Activated T-cell treated with anti-CD3 and anti-CD28 coated beads, Interleukin-2, amount 50 U/mL, for 72 hours (primary cell): ENCODE measurements around the gene SSMEM1. TPM values are rescaled to one million over a fixed set of nuclear protein-coding genes. Genes with fewer than 3 reads are reported as not detected.

ENCODE experiments used
- total RNA-seq, 2 donors: library from RNA; stranded (reverse); gene quantifications; one replicate each; pipeline ENCODE4 v1.2.3, GENCODE V29; 2022

SSMEM1 gene
- total RNA-seq, 2 donors from 2014 or later = not detected

Other genes with a start within 250 kb of the SSMEM1 start
- gene ZC3HC1, start 156.5 kb upstream of the SSMEM1 start, total RNA-seq = 10 to 100 TPM; 19.8 to 28.4 TPM
- gene KLHDC10, start 137.3 kb upstream of the SSMEM1 start, total RNA-seq = 10 to 100 TPM; 21.7 to 23.1 TPM
- 10 to 100 TPM; 46.1 to 58.2 TPM for gene TMEM209, start 2.5 kb upstream of the SSMEM1 start, total RNA-seq
- gene CPA2, start 59.0 kb downstream of the SSMEM1 start, total RNA-seq = not detected
- under 1 TPM in 1 of 2 donors, not detected in 1; 0.32 TPM for gene CPA4, start 85.3 kb downstream of the SSMEM1 start, total RNA-seq
- gene CPA5, start 137.0 kb downstream of the SSMEM1 start, total RNA-seq = 1 to 10 TPM; 4.4 to 5.9 TPM
- not detected for gene CPA1, start 172.6 kb downstream of the SSMEM1 start, total RNA-seq
- gene CEP41, start 233.2 kb downstream of the SSMEM1 start, total RNA-seq = 10 to 100 TPM; 19.1 to 33.3 TPM